Tracheal epithelial cell (primary cell): ENCODE data around the gene GSX1. TPM values are rescaled to one million over a fixed set of nuclear protein-coding genes. Genes with fewer than 3 reads are reported as not detected.

Experiments used
- total RNA-seq: library from RNA; depleted of rRNA; stranded (reverse); fragments of >200 nt; gene quantifications from 2 replicates; pipeline ENCODE4 v1.2.1, GENCODE V29; 2014

The GSX1 gene
- total RNA-seq, result not detected in 2 replicates

GRCh38 chr13:27792393-27793218, at the start of gene GSX1:
GSX1 (plus strand) TSS chr13:27792483; CDS start chr13:27792691, 208 bp downstream.

Other genes starting within 250 kb of the GSX1 start
- 16.6 and 21.1 TPM in 2 replicates for gene LNX2, start 172.0 kb upstream of the GSX1 start, total RNA-seq
- 168 and 216 TPM in 2 replicates for gene POLR1D, start 170.6 kb upstream of the GSX1 start, total RNA-seq
- gene PDX1, start 127.5 kb downstream of the GSX1 start, total RNA-seq, result not detected in 2 replicates
- gene CDX2, start 176.8 kb downstream of the GSX1 start, total RNA-seq, result 0.48 TPM in 1 of 2 replicates, not detected in the other
- not detected in 2 replicates for gene URAD, start 196.2 kb downstream of the GSX1 start, total RNA-seq